ENCODE data around the gene ATXN7L1.
"Not testable (repeated sequence)": the region's sequence is repeated elsewhere in the genome, so short reads cannot be mapped to it uniquely, and the experiment has no call there.

Gene ATXN7L1

DNA sequence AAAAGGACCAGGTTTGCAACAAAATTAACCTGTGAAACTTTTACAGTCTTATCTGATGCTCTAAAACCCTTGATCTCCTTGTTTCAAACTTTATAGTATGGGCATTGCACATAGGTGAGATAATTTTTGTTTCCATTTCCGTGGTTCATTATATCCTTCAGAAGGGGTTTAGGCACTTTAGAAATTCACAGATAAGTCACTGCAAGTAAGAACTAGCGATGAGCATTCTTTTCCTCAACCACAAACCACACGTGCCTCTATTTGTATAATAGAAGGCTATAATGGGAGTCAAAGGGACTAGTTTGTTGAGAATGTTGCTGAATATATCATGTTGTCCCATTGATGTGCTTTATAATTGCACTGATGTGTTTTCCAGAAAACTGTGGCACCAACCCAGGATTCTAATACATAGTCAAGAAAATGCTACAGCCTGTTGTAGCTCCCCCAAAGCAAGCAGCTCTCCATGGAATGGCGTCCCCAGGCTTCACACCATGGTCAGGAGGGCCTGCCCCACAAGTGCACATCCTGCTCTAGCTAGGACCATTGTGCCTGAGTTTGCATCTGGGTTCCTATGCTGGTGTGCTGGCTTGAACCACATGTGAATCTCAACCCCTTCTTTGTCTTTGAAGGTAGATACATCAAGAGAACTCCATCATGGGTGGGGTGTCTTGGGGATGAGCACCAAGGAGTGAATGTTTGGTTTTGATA, 14.0 kb upstream of the ATXN7L1 start:
- DNase-seq (ENCODE audit: low spot score): no peak

DNA sequence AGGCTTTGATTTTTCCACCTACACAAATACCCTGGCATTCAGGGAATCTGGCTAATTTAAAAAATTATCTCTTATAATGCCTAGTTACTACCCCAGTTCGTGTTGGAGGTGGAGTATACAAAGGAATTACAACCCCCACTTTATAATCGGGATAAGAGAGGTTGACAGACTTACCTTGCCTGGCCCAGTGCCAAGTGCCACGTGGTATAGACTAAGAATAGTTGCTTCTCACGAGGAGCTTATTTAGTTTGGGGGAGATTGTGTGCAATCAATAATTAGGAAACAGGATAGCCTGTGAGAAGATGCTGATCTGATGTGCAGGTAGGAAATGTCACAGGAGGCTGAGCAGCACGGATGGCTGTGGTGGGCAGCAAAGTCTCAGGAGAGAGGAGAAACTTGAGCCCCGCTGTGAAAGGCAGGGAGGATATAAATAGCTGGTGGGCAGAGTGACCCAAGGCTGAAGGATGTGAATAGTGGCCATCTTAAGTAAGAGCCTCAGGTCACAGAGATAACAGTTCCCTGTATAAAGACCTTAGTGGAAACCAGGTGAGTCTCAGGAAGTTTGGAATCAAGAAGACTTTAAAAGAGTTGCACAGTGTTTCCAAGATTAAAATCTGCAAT, 11.3 kb upstream of the ATXN7L1 start:
- no peak for DNase-seq (ENCODE audit: low spot score)

DNA sequence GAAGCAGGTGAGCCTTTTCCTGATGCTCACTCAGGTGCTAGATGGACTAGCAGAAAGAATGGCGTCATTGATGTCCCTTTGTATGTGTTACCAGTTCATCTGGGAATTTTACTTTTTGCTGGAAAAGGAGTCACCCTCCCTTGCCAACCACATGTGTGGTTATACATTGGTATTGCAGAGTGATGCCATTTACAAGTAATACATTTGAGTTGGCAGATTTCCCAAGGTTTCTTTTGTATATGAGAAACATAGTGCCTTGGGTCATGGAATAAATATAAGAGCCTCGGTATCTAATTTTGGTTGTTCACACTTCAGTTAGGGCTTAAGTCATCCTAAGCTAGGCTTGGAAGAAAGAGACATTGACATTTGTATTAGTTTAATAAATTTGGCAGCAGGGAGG, 10.4 kb upstream of the ATXN7L1 start:
- no peak for DNase-seq (ENCODE audit: low spot score)

DNA sequence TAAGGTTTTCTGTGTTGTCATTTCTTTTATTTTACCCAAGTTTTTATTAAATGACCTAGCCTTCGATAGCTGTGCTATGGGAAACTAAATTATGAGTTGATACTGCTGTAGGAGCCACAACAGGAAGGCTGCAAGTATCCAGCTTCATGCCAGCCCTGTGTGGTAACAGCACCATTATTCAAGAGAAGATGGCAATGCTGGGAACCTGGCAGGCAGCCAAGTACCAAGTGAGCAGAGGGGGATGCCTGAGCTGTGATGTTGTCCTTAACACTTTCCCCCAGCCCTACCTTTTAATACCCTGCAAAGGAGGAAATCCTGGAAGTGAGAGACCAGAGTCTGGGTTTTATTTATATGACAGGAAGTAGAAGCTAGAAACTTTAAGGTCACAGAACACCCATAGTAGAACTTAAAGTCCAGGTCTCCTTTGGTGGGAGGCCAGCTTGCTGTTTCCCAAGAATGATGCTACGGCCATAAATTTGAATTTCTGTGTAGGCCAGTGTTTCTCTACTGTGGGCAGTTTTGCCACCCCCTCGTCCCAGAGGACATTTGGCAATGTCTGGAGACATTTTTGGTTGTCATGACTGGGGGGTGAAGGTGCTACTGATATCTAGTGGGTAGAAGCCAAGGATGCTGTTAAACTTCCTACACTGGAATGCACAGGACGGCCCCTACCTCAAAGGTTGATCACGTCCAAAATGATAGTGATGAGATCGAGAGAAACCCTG, 9.2 kb upstream of the ATXN7L1 start:
- no peak for DNase-seq (ENCODE audit: low spot score)

DNA sequence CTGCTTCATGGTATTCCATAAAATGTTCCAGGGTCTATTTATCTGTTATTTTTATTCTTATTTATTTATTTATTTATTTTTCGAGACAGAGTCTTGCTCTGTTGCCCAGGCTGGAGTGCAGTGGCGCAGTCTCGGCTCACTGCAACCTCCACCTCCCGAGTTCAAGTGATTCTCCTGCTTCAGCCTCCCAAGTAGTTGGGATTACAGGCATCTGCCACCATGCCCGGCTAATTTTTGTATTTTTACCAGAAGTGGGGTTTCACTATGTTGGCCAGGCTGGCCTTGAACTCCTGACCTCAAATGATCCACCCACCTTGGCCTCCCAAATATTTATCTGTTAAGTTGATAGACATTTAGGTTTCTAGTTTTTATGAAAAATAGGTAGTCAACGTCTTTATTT, 6.8 kb upstream of the ATXN7L1 start:
- DNase-seq (ENCODE audit: low spot score): not testable (repeated sequence)

DNA sequence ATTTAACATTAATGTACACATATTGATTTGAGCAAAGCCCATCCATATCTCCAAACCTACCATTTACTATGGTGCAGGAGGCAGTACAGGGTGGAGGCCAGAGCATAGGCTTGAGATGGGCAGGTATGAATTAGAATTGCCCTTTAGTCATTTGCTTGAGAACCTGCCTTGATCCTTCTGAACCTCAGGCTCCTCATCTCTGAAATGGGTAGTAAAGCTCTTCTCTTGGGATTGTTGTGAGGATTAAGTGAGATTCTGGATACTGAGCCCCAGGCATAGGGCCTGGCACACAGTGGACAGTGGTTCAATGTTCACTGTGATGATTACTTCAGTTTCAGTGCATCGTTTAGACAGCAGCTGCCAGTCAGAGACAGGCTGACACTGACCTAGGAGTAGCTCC, 5.0 kb upstream of the ATXN7L1 start:
- DNase-seq (ENCODE audit: low spot score): no peak

DNA sequence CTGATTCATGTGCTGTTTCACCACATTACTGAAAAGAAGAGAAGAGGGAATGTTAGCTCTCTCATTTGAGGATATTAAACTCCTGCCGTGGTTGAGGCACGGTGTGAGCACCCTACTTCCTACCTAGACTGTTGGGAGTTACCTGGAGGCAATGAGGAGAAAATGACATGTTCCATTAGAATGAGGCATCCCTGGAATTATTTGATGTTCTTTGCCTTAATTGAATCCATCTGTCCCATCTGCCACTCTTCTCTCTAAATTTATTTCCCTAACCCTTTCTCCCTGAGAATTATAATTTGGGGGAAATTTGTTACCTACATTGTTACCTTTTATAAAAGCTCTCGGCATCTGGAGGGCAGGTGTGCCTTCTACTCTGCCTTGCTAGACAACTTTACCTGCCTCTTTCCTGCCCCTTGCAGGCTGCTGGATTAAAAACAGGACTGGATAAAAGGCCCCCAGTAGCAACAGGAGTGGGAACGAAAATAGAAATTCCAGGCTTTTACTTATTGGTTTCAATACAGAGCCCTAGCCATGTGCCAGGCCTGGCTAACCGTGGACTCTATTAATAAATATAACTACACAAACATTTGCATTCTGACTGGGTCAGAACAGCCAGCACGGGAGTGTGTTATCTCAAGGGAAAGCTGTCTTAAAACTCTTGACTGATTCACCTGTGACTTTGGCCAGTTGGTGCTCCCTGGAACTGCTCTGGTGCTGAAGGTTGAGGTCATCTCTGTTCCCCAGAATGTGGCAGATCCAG, 4.4 kb upstream of the ATXN7L1 start:
- peak; percentile 44 for DNase-seq (ENCODE audit: low spot score)

DNA sequence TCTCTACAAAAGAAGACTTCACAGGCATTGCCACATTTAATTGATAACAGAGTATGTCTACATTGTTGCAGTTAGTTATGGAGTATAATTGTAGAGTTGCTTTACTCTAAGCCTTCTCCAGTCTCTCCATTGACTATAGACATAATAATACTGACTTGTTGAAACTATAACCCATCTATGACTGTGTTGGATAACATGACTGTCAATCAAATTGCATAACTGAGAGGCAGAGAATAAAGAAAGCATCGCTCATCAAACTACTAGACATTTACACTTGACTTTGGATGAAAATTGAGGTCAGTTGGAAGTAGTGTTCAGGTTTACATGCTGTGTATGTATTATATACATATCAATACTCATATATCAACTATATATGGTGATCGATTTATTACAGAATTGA, 3.4 kb upstream of the ATXN7L1 start:
- no peak for DNase-seq (ENCODE audit: low spot score)

DNA sequence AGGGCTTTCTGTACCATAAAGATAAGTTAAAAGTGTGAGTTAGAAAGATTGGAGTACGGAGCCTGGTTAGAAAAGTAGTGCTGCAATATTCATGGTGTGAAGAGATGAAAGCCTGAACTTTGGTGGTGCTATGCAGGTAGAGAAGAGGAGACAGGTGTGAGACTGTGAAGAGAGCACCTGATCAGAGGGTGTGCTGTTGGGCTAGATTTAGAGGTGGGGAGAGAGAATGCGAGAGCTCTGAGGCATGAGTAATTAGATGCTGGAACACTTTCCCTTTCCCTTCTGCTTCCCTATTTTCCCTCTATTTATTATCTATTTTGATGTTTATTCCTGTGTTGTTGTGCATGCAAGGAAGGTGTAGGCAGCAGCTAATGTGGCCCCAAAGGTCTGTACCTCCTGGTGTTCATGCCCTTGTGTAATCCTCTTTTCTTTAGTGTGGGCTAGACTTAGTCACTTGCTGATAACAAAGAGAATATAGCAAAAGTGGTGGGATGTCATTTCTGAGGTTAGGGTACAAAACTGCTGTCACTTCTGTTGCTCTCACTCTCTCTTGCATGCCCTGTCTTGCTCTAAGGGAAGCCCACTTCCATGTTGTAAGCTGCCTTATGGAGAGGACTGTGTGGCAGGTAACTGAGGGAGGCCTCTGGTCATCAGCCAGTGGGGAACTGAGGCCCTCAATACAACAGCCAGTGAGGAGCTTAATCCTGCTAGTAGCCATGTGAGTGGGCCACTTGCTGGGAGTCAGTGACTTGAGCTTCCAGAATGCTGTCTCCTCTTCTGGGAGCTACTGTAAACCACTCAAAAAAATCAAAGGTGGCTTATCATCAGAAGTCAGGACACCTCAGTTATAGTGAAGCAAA, 2.6 kb upstream of the ATXN7L1 start:
- peak; percentile 71 for DNase-seq (ENCODE audit: low spot score)

DNA sequence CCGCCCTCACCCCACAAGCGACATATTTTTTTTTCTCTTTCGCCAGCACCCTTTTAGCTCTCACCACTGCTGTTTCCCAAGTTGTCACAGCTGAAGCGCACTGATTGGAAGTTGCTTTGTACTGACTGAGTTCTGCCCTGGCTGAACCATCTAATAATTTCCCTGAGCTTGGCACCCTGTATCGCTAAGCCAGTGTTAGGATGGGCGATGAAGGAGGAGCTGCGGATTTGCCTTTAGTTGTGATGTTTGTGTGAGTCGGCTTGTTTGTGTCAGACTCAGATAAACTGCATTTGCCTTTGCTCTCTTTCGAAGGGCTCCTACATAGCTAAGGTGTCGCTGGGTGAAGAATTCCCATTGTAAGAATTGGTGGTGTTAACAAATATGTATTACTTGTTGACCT, 1.3 kb upstream of the ATXN7L1 start:
- peak; percentile 55 for DNase-seq (ENCODE audit: low spot score)

DNA sequence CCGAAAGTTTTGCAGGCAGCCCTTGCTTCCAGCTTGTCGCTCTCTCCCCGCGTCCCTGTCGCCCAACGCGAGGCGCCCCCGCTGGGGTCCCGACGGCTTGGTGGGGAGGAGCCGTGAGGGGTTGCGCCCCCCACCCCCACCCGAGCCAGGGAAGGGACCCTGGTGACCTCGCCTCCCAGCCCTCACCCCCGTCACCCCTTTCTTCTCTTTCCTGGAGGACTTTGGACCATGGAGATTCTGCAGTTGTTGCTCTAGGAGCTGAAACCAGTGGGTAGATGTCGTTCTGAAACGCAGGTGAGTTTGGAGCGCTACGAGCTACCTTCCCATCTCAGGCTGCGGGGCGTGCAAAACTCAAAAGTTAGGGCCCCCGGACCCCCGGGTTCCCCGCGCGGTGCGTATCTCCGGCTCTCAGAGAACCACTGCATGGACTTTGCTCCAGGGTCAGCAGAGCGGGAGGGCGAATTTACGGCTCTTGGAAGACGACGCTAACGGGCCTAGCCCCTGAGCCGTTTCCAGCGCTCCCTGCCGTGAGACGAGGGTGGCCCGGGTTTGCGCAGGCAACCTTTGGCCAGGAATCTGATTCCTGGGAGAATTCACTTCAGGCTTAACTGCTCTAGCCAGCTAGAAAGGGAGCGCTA, 684 bp upstream of the ATXN7L1 start:
- peak; percentile 47 for DNase-seq (ENCODE audit: low spot score)

DNA sequence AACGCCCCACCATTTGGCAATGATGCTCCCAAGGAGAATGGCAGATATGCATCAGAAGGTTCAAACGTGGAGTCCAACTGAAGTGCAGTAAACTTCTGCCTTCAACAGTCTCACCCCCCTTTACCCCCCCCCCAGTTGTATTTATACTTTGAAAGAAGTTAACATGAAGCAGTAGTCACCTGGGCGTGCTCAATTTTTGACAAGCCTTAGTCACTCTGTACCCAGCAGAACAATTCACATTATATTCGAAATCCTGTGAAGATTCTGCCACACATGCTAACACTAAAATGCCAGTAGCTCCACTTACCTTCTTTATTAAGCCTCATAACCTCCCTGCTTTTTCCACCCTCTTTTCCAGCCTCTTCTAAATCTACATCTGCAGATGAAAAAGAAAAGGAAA, 894 bp downstream of the ATXN7L1 start:
- peak; percentile 29 for DNase-seq (ENCODE audit: low spot score)

DNA sequence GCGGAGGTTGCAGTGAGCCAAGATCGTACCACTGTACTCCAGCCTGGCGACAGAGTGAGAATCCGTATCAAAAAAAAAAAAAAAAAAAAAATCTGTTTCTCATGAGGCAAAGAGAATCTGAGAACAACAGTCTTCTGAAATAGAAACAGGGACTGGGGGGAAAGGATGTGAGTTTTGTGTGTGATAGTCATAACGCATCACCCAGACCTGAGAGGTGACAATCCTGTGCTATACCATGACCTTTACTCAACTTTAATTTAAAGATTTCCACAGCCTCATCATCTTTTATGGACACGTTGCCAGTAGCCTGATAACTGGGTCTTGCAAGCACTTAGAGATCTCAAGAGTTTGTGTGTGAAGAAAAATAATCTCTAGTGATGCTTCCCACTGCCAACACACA, 2.3 kb downstream of the ATXN7L1 start:
- DNase-seq (ENCODE audit: low spot score): no peak

DNA sequence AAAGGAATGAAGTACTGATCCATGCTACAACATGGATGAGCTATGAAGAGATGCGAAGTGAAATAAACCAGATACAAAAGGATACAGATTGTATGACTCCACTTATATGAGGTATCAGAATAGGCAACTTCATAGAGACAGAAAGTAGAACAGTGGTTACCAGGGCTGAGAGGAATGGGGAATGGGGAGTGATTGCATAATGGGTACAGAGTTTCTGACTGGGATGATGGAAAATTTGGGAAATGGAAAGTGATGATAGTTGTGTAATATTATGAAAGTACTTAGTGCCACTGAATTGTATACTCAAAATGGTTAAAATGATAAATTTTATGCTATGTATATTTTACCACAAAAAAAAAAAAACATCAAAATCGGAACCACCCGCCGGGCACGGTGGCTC, 3.9 kb downstream of the ATXN7L1 start:
- no peak for DNase-seq (ENCODE audit: low spot score)

DNA sequence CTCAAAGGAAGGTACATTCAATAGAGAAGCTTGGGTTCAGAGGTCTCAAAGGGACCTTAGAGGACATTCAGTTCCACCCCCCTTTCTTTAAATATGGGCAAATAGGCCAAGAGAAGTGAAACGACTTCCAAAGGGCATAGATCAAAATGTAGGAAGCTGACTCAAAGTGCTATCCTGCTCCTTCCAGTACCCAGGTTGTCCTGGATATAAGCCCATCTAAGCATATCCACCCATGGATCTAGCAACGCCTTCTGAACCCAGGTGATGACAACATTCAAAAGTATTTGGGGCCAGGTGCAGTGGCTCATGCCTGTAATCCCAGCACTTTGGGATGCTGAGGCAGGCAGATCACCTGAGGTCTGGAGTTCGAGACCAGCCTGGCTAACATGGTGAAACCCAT, 5.3 kb downstream of the ATXN7L1 start:
- no peak for DNase-seq (ENCODE audit: low spot score)

DNA sequence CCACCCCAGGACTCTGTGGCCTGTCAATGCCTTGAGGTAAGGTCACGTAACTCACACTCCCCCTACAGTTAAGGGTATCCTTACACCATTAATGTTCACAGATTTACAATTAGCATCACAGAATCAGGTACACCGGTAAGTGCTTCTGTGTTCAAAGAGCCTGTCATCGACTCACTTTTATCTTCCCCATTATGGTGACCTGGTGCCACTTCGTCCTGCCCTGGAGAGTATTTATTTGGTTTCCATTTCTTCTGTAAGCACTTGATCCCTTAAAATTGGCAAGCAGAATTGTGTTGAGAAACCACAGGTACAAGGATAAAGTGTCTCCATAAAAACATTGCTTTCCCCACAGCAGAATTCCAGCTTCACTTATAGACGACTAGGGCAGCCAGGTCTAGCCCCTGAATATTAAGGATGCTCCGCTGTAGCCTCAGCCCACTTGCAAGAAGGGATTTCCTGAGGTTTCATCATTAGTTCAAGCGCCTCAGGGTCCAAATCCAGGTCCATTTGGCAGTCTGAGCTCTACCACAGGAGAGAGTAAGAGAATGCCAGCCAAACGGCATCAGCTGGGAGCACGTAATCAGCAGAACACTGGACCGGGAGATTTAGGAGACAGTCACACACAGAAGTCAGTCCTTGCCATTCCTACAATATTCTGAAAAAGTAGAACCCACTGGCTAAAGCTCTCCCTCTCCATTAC, 10.1 kb downstream of the ATXN7L1 start:
- DNase-seq (ENCODE audit: low spot score): no peak

DNA sequence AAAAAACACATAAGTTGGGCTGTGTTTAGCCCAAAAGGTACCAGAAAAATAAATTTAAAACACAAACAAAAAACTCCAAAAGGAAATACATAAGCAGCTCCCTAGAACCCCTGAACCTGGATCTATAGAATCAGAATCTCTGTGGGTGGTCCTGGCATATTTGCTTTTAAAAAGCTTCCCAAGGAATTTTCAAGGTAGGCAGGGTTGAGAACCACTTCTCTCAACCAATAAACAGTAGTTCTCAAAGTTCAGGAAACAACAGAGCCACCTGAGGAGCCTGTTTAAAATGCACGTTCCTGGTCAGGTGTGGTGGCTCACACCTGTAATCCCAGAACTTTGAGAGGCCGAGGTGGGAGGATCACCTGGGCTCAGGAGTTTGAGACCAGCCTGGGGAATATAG, 12.5 kb downstream of the ATXN7L1 start:
- DNase-seq (ENCODE audit: low spot score): no peak

DNA sequence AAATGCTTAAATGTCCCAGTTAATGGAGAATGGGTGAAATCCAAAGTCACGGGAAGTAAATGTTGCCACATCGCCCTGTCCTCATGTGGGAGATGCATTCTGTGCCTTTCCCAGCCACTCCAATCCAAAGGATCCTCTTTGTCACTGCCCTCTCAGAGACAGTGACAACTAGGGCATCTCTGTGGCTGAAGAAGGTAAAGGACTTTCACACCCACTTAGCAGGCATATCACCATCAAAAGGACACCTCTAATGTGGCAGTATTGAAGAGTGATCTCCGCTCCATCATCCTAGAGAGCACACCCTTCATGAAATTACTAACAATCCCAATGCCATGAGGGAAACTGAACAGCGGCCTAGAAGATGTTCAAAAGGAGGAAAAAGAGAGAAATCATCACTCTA, 13.6 kb downstream of the ATXN7L1 start:
- DNase-seq (ENCODE audit: low spot score): no peak

DNA sequence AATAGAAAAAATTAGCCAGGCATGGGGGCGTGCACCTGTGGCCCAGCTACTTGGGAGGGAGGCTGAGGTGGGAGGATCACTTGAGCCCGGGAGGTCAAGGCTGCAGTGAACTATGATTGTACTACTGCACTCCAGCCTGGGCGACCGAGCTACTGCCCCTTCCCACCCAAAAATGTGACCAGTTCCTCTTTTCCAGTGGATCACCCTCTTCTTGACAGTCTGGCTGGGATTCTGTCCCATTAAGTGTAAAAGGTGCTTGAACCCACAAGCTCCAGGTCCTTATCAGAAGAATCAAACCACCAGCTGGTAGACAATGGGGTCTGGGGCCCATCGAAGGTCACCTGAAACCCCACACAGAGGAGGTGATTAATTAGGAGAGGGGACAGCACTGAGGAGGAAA, 14.1 kb downstream of the ATXN7L1 start:
- no peak for DNase-seq (ENCODE audit: low spot score)

DNA sequence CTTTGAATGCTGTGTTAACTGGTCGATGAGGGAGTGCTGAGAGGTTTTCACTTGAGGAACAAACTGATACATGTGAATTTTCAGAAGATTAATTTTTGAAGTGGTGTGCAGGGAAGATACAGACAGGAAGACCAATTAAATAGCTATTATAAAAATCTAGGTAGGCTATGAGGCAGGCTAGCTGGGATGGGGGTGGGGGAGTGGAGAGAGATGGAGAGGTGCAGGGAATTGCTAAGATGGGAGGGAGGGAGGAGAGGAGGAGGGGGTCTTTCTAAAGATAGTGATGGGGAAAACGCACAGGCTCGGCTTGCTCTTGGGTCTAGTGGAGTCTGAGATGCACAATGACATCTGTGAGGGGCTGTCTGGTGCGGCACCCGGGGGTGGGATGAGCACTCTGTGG, 15.2 kb downstream of the ATXN7L1 start:
- DNase-seq (ENCODE audit: low spot score): no peak

DNA sequence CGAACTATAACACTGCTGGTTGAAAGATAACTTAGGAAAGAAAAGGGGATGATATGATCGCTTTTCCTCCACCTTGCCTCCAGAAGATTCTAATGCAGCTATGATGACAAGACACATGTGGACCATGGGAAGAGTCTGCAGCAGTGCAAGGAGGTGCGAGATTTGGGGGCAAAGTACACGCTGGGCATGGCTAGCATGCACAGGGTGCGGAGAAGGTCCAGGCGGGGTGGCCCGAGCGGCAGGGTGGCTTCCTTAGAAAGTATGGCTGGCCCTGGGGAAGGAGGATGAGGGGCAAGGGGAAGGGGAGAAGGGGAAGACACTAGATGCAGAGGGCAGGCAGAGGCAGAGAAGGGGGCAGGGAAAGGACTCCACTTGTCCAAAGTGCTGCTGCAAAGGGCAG, 15.6 kb downstream of the ATXN7L1 start:
- no peak for DNase-seq (ENCODE audit: low spot score)

Data from cerebellar cortex (tissue), 1 donor.